DMS 273 (cell line): ENCODE measurements around the gene DRC7.
"Not testable (repeated sequence)": the region's sequence is repeated elsewhere in the genome, so short reads cannot be mapped to it uniquely, and the experiment has no call there.

Experiments
- DNase-seq: peaks from one replicate; lab custom pipeline; 2025; ENCODE audit not compliant: unreplicated experiment; lab: John Stamatoyannopoulos, UW

The DRC7 gene

GRCh38 chr16:57711346-57711745 lies 16.7 kb downstream of the DRC7 start:
- peak; percentile 97 for DNase-seq

DNA sequence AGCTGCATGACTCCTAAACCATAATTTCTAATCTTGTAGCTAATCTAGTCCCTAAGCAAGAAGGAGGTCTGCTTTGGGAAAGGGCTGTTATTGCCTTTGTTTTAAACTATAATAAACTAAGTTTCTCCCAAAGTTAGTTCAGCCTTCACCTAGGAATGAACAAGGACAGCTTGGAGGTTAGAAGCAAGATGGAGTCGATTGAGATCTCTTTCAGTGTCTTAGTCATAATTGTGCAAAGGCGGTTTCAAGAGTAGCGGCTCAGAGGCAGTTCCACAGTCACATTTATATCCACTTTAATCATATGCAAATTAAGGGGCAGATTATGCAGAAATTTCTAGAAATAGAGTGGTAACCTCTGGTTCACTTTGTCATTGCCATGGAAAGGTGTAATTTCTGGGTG lies 17.4 kb downstream of the DRC7 start:
- DNase-seq: peak; percentile 64

DNA sequence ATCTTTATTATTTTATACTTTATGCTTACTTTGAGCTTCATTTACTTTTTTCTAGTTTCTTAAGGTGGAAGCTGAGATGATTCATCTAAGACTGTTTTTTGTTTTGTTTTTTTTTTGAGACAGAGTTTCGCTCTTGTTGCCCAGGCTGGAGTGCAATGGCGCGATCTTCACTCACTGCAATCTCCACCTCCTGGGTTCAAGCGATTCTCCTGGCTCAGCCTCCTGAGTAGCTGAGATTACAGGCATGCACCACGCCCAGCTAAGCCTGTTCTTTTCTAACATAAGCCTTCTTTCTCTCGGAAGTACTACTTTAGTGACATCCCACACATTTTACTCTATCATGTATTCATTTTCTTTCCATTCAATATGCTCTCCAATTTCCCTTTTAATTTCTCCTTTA lies 18.0 kb downstream of the DRC7 start:
- DNase-seq: not testable (repeated sequence)

GRCh38 chr16:57713596-57713995 lies 19.0 kb downstream of the DRC7 start:
- no peak for DNase-seq

DNA sequence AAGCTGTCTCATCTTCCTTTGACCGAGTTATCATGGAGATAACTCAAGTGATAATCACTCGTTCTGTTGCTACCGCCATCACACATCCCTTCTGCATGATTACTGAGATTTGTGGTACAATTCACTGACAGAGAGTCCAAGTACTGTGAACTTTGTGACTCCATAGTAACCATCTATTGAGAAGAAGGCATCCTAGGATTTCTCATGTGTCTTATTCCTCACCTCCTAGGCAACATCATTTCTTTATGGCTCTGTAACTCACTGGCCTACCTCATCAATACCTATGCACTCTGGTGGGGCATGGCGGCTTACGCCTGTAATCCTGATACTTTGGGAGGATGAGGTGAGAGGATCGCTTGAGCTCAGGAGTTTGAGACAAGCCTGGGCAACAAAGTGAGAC lies 19.4 kb downstream of the DRC7 start:
- no peak for DNase-seq

DNA sequence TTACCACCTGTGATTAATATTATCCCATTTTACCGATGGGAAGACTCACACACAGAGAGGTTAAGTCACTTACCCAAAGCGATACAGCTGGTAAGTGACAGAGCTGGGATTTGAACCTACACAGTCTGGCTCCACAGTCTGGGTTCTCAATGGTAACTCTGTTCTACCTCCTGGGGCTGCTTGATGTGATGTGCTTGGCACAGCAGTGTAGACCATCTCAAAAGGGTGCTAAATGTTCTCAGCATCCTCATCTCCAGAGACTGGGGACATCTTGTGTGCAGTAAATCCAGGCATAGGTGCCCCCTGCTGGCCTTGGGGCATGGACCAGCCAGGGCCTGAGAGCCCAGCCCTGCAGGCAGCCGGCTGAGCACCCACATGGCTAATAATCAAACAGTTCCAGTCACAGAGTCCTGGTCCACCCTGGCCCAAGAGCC lies 25.6 kb downstream of the DRC7 start:
- DNase-seq: peak; percentile 81

GRCh38 chr16:57721356-57722209 lies 27.0 kb downstream of the DRC7 start:
- DNase-seq: no peak

GRCh38 chr16:57722210-57722499 lies 27.5 kb downstream of the DRC7 start:
- no peak for DNase-seq

DNA sequence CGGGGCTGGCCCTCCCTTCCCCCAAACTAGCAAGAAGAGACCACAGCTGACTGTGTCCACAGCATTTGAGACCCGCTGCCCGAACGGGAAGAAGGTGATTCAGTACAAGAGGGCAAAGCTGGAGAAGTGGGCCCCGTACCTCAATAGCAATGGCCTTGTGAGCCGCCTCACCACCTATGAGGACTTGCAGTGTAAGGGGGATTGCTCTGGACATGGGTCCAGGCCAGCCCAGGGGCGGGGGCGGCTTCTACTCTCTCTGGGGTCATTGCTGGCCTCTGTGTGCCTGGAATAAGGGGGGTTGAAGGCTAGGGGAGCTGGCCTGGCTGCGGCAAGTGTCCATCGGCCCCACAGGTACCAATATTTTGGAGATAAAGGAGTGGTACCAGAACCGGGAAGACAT lies 28.0 kb downstream of the DRC7 start:
- DNase-seq: no peak

DNA sequence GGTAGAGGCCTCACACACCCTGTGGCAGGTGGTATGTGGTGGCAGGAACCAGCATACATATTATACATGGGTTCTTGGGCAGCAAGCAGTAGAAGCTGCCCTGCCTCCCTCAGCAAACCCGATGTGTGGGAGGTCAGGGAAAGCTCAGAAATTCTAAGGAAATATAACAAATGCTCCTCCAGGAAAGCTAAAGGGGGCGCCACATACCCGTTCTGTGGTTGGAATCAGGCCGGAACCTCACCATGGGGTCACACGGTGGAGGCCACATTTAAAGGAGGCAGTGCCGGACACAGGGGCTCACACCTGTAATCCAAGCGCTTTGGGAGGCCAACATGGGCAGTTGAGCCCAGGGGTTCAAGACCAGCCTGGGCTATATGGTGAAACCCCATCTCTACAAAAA lies 28.6 kb downstream of the DRC7 start:
- no peak for DNase-seq

DNA sequence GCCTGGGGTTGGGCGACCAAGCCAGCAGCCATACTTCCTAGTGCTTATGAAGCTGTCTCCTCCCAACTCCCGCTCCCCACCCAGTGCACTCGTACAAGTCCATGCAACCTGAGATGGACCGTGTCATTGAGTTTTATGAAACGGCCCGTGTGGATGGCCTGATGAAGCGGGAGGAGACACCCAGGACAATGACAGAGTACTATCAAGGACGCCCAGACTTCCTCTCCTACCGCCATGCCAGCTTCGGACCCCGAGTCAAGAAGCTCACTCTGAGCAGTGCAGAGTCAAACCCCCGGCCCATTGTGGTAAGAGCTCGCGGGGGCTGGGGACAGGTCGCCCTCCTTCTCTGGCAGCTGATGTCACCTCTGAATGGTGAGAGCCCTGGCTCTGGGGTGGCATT lies 29.9 kb downstream of the DRC7 start:
- DNase-seq: no peak

DNA sequence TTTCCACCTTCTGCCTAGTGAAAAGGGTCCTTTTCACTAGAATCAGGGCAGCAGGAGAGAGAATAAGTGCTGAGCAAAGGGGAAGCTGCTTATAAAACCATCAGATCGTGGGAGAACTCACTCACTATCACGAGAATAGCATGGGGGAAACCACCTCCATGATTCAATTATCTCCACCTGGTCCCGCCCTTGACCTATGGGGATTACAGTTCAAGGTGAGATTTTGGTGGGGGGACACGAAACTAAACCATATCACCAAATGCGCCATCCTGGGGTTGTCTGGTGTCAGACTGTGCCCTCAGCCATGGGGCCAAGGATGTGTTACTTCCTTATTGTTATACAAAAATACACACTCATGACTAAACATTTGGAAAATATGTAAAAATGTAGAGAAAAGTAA lies 30.5 kb downstream of the DRC7 start:
- DNase-seq: no peak

GRCh38 chr16:57725554-57725953 lies 30.9 kb downstream of the DRC7 start:
- DNase-seq: peak; percentile 27

- DNase-seq: no peak
Measured at GRCh38 chr16:57725976-57726375, 31.4 kb downstream of the DRC7 start.

GRCh38 chr16:57726433-57726947 lies 31.9 kb downstream of the DRC7 start:
- no peak for DNase-seq

DNA sequence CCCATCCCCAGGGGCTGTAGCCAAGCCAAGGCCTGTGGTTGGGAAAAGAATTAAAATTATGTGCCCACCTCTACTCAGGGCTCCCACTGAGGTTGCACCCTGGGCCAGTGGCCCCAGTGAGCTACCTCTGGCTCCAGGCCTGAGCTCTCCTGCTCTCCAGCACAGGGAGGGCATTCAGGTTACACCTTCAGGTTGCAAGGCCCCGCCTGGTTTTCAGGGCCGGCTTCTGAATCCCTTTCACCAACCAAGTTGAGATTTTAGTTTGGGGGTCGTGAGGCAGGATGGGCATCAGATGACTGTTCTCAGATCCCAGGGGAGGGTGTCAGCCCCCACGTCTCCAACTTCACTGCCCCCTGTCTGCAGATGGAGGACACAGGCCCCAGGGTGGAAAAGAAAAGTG lies 33.0 kb downstream of the DRC7 start:
- no peak for DNase-seq

- no peak for DNase-seq
Measured at GRCh38 chr16:57728336-57729181, 34.0 kb downstream of the DRC7 start.

DNA sequence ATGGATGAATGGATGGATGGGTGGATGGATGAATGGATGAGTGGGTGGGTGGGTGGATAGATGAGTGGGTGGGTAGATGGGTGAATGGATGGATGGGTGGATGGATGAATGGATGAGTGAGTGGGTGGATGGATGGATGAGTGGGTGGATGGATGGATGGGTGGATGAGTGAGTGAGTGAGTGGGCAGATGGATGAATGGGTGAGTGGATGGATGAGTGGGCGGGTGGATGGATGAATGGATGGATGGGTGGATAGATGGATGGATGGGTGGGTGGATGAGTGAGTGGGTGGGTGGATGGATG lies 34.5 kb downstream of the DRC7 start:
- no peak for DNase-seq

- DNase-seq: not testable (repeated sequence)
Measured at GRCh38 chr16:57729852-57730251, 35.2 kb downstream of the DRC7 start.

DNA sequence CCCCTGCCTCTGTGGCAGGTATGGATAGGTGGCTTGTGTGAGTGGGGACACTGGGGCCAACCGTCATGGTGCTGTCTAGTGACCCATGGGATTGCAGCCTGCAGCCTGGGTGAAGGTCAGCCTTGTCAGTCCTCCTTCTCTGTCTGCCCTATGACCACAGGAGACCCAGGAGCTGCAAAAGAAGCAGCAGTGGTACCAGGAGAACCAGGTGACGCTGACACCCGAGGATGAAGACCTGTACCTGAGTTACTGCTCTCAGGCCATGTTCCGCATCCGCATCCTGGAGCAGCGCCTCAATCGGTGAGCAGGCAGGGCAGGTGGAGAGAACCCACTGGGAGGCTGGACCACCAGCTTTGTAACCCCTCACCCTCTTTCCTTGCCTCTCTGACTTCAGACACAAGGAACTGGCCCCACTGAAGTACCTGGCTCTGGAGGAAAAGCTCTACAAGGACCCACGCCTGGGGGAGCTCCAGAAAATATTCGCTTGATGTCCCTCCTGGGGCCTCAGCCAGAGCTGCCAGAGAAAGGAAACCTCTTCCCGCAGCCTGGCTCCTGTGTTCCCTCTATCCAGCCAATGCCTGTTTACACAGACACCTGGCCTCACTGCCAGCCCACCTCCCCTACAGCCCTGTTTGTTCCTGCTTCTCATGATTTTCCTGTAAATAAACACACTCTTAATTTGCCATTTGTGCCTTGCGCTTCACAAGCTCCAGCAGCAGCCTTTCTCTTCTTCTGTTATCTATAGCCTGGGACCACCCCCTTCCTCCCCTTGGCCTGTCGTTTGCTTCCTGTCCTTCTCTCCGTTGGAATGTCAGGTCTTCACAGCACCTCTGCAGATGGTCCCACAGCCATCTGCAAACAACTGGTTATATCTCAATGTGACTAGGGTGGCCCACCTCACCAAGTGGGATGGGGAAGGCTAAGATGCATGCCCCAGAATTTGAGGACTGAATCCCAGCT lies 36.4 kb downstream of the DRC7 start:
- DNase-seq: no peak

DNA sequence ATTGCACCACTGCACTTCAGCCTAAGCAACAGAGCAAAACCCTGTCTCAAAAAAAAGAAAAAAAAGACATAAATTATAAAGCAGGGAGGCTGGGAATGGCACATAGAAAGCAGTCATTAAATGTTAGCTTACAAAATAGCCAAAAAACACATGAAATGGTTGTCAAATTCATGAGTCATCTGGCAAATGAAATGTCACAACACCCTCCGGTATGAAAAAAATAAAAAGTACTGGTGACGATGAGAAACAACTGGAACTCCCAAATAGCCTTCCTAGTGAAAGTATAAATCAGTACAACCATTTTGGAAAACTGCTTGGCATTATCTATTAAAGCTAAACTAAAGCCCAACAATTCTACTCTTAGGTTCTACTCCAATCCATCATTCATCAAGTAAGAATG lies 37.4 kb downstream of the DRC7 start:
- DNase-seq: no peak
